ENCODE results near the gene HORMAD2. TPM values are rescaled to one million over a fixed set of nuclear protein-coding genes. Genes with fewer than 3 reads are reported as not detected.

Gene HORMAD2
- total RNA-seq, 1 donor from 2014 or later, result not detected

- H3K4me3 Mint-ChIP-seq (ENCODE audit: unreplicated experiment), result no peak overlapping the region
- DNase-seq, result no peak
- no peaks in the 10 kb centered on the region for H3K36me3 Mint-ChIP-seq (ENCODE audit: unreplicated experiment)
- no peak overlapping the region for H3K27ac Mint-ChIP-seq (ENCODE audit: unreplicated experiment)
- no peaks in the 10 kb centered on the region for H3K9me3 Mint-ChIP-seq (ENCODE audit: unreplicated experiment)
- H3K27me3 Mint-ChIP-seq (ENCODE audit: unreplicated experiment), result no peaks in the 10 kb centered on the region
- TF ChIP-seq CTCF (IDR thresholded peaks at IDR 0.05; ENCODE audit: partially characterized antibody, unreplicated experiment), result no peak
- H3K4me1 Mint-ChIP-seq (ENCODE audit: low read depth, unreplicated experiment), result no peaks in the 10 kb centered on the region
Measured at GRCh38 chr22:30185549-30185948, 105.3 kb downstream of the HORMAD2 start.

- Mint-ChIP-seq H3K9me3 (ENCODE audit: unreplicated experiment) (no peaks in the 10 kb centered on the region), H3K4me3 (ENCODE audit: unreplicated experiment) (no peak overlapping the region), H3K4me1 (ENCODE audit: low read depth, unreplicated experiment) (no peaks in the 10 kb centered on the region), H3K36me3 (ENCODE audit: unreplicated experiment) (no peaks in the 10 kb centered on the region), H3K27ac (ENCODE audit: unreplicated experiment) (no peak overlapping the region), H3K27me3 (ENCODE audit: unreplicated experiment) (no peaks in the 10 kb centered on the region)
- no peak for DNase-seq
- TF ChIP-seq CTCF (IDR thresholded peaks at IDR 0.05; ENCODE audit: partially characterized antibody, unreplicated experiment), result no peak
Measured at GRCh38 chr22:30186041-30186440, 105.8 kb downstream of the HORMAD2 start.

- H3K9me3 Mint-ChIP-seq (ENCODE audit: unreplicated experiment), result no peaks in the 10 kb centered on the region
- TF ChIP-seq CTCF (IDR thresholded peaks at IDR 0.05; ENCODE audit: partially characterized antibody, unreplicated experiment), result no peak
- no peak for DNase-seq
- H3K36me3 Mint-ChIP-seq (ENCODE audit: unreplicated experiment), result no peaks in the 10 kb centered on the region
- no peaks in the 10 kb centered on the region for H3K27me3 Mint-ChIP-seq (ENCODE audit: unreplicated experiment)
- no peak overlapping the region for H3K4me3 Mint-ChIP-seq (ENCODE audit: unreplicated experiment)
- no peak overlapping the region for H3K27ac Mint-ChIP-seq (ENCODE audit: unreplicated experiment)
- no peaks in the 10 kb centered on the region for H3K4me1 Mint-ChIP-seq (ENCODE audit: low read depth, unreplicated experiment)
Measured at GRCh38 chr22:30186510-30186909, 106.2 kb downstream of the HORMAD2 start.

- no peaks in the 10 kb centered on the region for H3K36me3 Mint-ChIP-seq (ENCODE audit: unreplicated experiment)
- no peaks in the 10 kb centered on the region for H3K4me1 Mint-ChIP-seq (ENCODE audit: low read depth, unreplicated experiment)
- DNase-seq, result no peak
- H3K27ac Mint-ChIP-seq (ENCODE audit: unreplicated experiment), result no peak overlapping the region
- no peaks in the 10 kb centered on the region for H3K9me3 Mint-ChIP-seq (ENCODE audit: unreplicated experiment)
- H3K4me3 Mint-ChIP-seq (ENCODE audit: unreplicated experiment), result no peak overlapping the region
- no peak for TF ChIP-seq CTCF (IDR thresholded peaks at IDR 0.05; ENCODE audit: partially characterized antibody, unreplicated experiment)
- H3K27me3 Mint-ChIP-seq (ENCODE audit: unreplicated experiment), result no peaks in the 10 kb centered on the region
Measured at GRCh38 chr22:30187094-30187493, 106.8 kb downstream of the HORMAD2 start.

- H3K4me1 Mint-ChIP-seq (ENCODE audit: low read depth, unreplicated experiment), result no peaks in the 10 kb centered on the region
- TF ChIP-seq CTCF (IDR thresholded peaks at IDR 0.05; ENCODE audit: partially characterized antibody, unreplicated experiment), result no peak
- no peaks in the 10 kb centered on the region for H3K36me3 Mint-ChIP-seq (ENCODE audit: unreplicated experiment)
- no peak for DNase-seq
- no peaks in the 10 kb centered on the region for H3K9me3 Mint-ChIP-seq (ENCODE audit: unreplicated experiment)
- no peak overlapping the region for H3K27ac Mint-ChIP-seq (ENCODE audit: unreplicated experiment)
- no peaks in the 10 kb centered on the region for H3K27me3 Mint-ChIP-seq (ENCODE audit: unreplicated experiment)
- no peak overlapping the region for H3K4me3 Mint-ChIP-seq (ENCODE audit: unreplicated experiment)
Measured at GRCh38 chr22:30187529-30188407, 107.5 kb downstream of the HORMAD2 start.

Data from glutamatergic neuron (in vitro differentiated cells).